IPS-15b (cell line): ENCODE measurements around the gene C1QTNF12.

ENCODE experiments used
- H3K27me3 ChIP-seq: one replicate; pipeline ENCODE4 v1.6.1; 2013; ENCODE audit warnings: low read length; ENCODE audit not compliant: control insufficient read depth, insufficient read depth
- H3K36me3 ChIP-seq: one replicate; pipeline ENCODE4 v1.6.1; 2013; ENCODE audit warnings: low read length; ENCODE audit not compliant: control insufficient read depth, insufficient read depth
- H3K4me1 ChIP-seq: one replicate; pipeline ENCODE4 v1.6.1; 2013; ENCODE audit warnings: mild to moderate bottlenecking, low read length; ENCODE audit not compliant: control insufficient read depth, insufficient read depth
- H3K4me3 ChIP-seq: one replicate; pipeline ENCODE4 v1.5.1; 2013; ENCODE audit warnings: low read depth, low read length
- H3K9ac ChIP-seq: one replicate; pipeline ENCODE4 v1.6.1; 2013; ENCODE audit warnings: low read depth, mild to moderate bottlenecking, low read length
- H3K9me3 ChIP-seq: one replicate; pipeline ENCODE4 v1.6.1; 2013; ENCODE audit warnings: mild to moderate bottlenecking, low read length; ENCODE audit not compliant: control insufficient read depth, insufficient read depth

The C1QTNF12 gene

GRCh38 chr1:1227386-1227785 lies 19.1 kb downstream of the C1QTNF12 start:
- Histone ChIP-seq H3K9ac (no peak overlapping the region), H3K9me3 (no peaks in the 10 kb centered on the region), H3K4me3 (no peak overlapping the region), H3K36me3 (peaks cover 21% of the 10 kb centered on the region), H3K4me1 (no peaks in the 10 kb centered on the region), H3K27me3 (no peaks in the 10 kb centered on the region)

GRCh38 chr1:1226566-1227362 lies 19.8 kb downstream of the C1QTNF12 start:
- Histone ChIP-seq H3K9ac (no peak overlapping the region), H3K4me1 (no peaks in the 10 kb centered on the region), H3K4me3 (no peak overlapping the region), H3K36me3 (peaks cover 25% of the 10 kb centered on the region), H3K9me3 (no peaks in the 10 kb centered on the region), H3K27me3 (no peaks in the 10 kb centered on the region)

GRCh38 chr1:1225913-1226312 lies 20.6 kb downstream of the C1QTNF12 start:
- Histone ChIP-seq H3K36me3 (peaks cover 25% of the 10 kb centered on the region), H3K27me3 (no peaks in the 10 kb centered on the region), H3K4me1 (no peaks in the 10 kb centered on the region), H3K9me3 (no peaks in the 10 kb centered on the region), H3K9ac (no peak overlapping the region), H3K4me3 (no peak overlapping the region)

GRCh38 chr1:1225238-1225845 lies 21.2 kb downstream of the C1QTNF12 start:
- Histone ChIP-seq H3K27me3 (no peaks in the 10 kb centered on the region), H3K4me1 (no peaks in the 10 kb centered on the region), H3K9me3 (no peaks in the 10 kb centered on the region), H3K4me3 (no peak overlapping the region), H3K9ac (no peak overlapping the region), H3K36me3 (peaks cover 25% of the 10 kb centered on the region)

GRCh38 chr1:1223891-1224290 lies 22.6 kb downstream of the C1QTNF12 start:
- Histone ChIP-seq H3K4me3 (no peak overlapping the region), H3K27me3 (no peaks in the 10 kb centered on the region), H3K9me3 (no peaks in the 10 kb centered on the region), H3K36me3 (peaks cover 23% of the 10 kb centered on the region), H3K9ac (no peak overlapping the region), H3K4me1 (no peaks in the 10 kb centered on the region)

- Histone ChIP-seq H3K4me1 (no peaks in the 10 kb centered on the region), H3K9me3 (no peaks in the 10 kb centered on the region), H3K4me3 (no peak overlapping the region), H3K27me3 (no peaks in the 10 kb centered on the region), H3K9ac (no peak overlapping the region), H3K36me3 (peaks cover 27% of the 10 kb centered on the region)
These were observed 23.2 kb downstream of the C1QTNF12 start for GRCh38 chr1:1223321-1223720.

- Histone ChIP-seq H3K9ac (no peak overlapping the region), H3K36me3 (peaks cover 28% of the 10 kb centered on the region), H3K27me3 (no peaks in the 10 kb centered on the region), H3K4me3 (no peak overlapping the region), H3K9me3 (no peaks in the 10 kb centered on the region), H3K4me1 (no peaks in the 10 kb centered on the region)
These were observed 23.8 kb downstream of the C1QTNF12 start for GRCh38 chr1:1222575-1223225.

GRCh38 chr1:1221887-1222574 lies 24.5 kb downstream of the C1QTNF12 start:
- peaks cover 26% of the 10 kb centered on the region for H3K36me3 ChIP-seq
- no peak overlapping the region for H3K9ac ChIP-seq
- no peak overlapping the region for H3K4me3 ChIP-seq
- no peaks in the 10 kb centered on the region for H3K4me1 ChIP-seq
- H3K9me3 ChIP-seq = no peaks in the 10 kb centered on the region
- no peaks in the 10 kb centered on the region for H3K27me3 ChIP-seq

- Histone ChIP-seq H3K36me3 (peaks cover 30% of the 10 kb centered on the region), H3K27me3 (no peaks in the 10 kb centered on the region), H3K4me1 (no peaks in the 10 kb centered on the region), H3K9me3 (no peaks in the 10 kb centered on the region), H3K9ac (no peak overlapping the region), H3K4me3 (no peak overlapping the region)
These were observed 26.3 kb downstream of the C1QTNF12 start for GRCh38 chr1:1220197-1220596.

GRCh38 chr1:1219341-1219740 lies 27.2 kb downstream of the C1QTNF12 start:
- no peak overlapping the region for H3K4me3 ChIP-seq
- H3K9ac ChIP-seq = no peak overlapping the region
- no peaks in the 10 kb centered on the region for H3K9me3 ChIP-seq
- no peaks in the 10 kb centered on the region for H3K4me1 ChIP-seq
- no peaks in the 10 kb centered on the region for H3K27me3 ChIP-seq
- H3K36me3 ChIP-seq = peaks cover 30% of the 10 kb centered on the region

GRCh38 chr1:1218524-1219200 lies 27.9 kb downstream of the C1QTNF12 start:
- Histone ChIP-seq H3K9ac (no peak overlapping the region), H3K27me3 (no peaks in the 10 kb centered on the region), H3K9me3 (no peaks in the 10 kb centered on the region), H3K4me1 (no peaks in the 10 kb centered on the region), H3K36me3 (peaks cover 30% of the 10 kb centered on the region), H3K4me3 (no peak overlapping the region)
